SU-DHL-6 (cell line): ENCODE results near the gene TES.

Experiments used
- H2AFZ ChIP-seq: fragments of 200-600 bp; sonication (generic); 2 replicates; pipeline ENCODE4 v1.6.1; 2014; ENCODE audit warnings: low read depth, mild to moderate bottlenecking, moderate library complexity, mixed read lengths, antibody characterized with exemption, low read length; ENCODE audit not compliant: severe bottlenecking
- H3F3A ChIP-seq: fragments of 200-600 bp; shearing (Covaris generic); 2 replicates; pipeline ENCODE4 v1.6.0; 2016; ENCODE audit warnings: antibody characterized with exemption, mild to moderate bottlenecking; ENCODE audit not compliant: insufficient read depth
- H3K27ac ChIP-seq: fragments of 200-600 bp; sonication (generic); 2 replicates; pipeline ENCODE4 v1.5.1; 2016; ENCODE audit warnings: low read depth, mild to moderate bottlenecking, low read length, moderate library complexity, mixed read lengths
- H3K27me3 ChIP-seq: fragments of 200-600 bp; sonication (generic), shearing (Covaris generic); 2 replicates; pipeline ENCODE4 v1.6.0; 2014; ENCODE audit warnings: mild to moderate bottlenecking, low read length
- H3K36me3 ChIP-seq: fragments of 200-600 bp; sonication (generic); 2 replicates; pipeline ENCODE4 v1.6.1; 2014; ENCODE audit warnings: mild to moderate bottlenecking, low read length, mixed read lengths
- H3K4me2 ChIP-seq: fragments of 300-600, 200-600 bp; shearing (Covaris generic), sonication (generic); 2 replicates; pipeline ENCODE4 v1.6.0; 2014; ENCODE audit warnings: low read length, low read depth, mild to moderate bottlenecking; ENCODE audit not compliant: poor library complexity, severe bottlenecking
- H3K4me3 ChIP-seq: fragments of 200-600 bp; sonication (generic); 2 replicates; pipeline ENCODE4 v1.5.1; 2014; ENCODE audit warnings: antibody characterized with exemption, low read length, mild to moderate bottlenecking, mixed read lengths; ENCODE audit not compliant: insufficient read depth, poor library complexity, severe bottlenecking
- H3K79me2 ChIP-seq: fragments of 200-600 bp; sonication (generic); 2 replicates; pipeline ENCODE4 v1.6.1; 2014; ENCODE audit warnings: mild to moderate bottlenecking, low read length, moderate library complexity; ENCODE audit not compliant: insufficient read depth
- H3K9ac ChIP-seq: fragments of 200-600 bp; sonication (generic); 2 replicates; pipeline ENCODE4 v1.7.0; 2014; ENCODE audit warnings: mild to moderate bottlenecking, low read length
- H3K9me2 ChIP-seq: fragments of 200-600 bp; sonication (generic); replicated peaks from 2 replicates; pipeline ENCODE4 v1.6.1; 2014; ENCODE audit warnings: low read length; ENCODE audit not compliant: insufficient read depth
- H3K9me3 ChIP-seq: fragments of 200-600 bp; sonication (generic); 2 replicates; pipeline ENCODE4 v1.6.1; 2014; ENCODE audit warnings: low read length, mixed read lengths; ENCODE audit not compliant: insufficient read depth
- H4K20me1 ChIP-seq: fragments of 200-600 bp; sonication (generic); 2 replicates; pipeline ENCODE4 v1.6.1; 2014; ENCODE audit warnings: low read depth, mild to moderate bottlenecking, antibody characterized with exemption, low read length, moderate library complexity, mixed read lengths
- EZH2phosphoT487 ChIP-seq: fragments of 200-600 bp; sonication (generic), shearing (Covaris generic); conservative IDR thresholded peaks from 2 replicates; pipeline ENCODE4 v1.6.1; 2018; ENCODE audit warnings: mild to moderate bottlenecking, antibody characterized with exemption, low read length, moderate library complexity, mixed read lengths
- TF ChIP-seq, protein P1 (sequence below): fragments of 200-600 bp; sonication (generic); IDR thresholded peaks from one replicate; pipeline ENCODE4 v1.5.1; 2017; ENCODE audit warnings: antibody characterized with exemption, mild to moderate bottlenecking, low read length, moderate library complexity; ENCODE audit not compliant: insufficient read depth, poor library complexity, severe bottlenecking

Gene TES

DNA sequence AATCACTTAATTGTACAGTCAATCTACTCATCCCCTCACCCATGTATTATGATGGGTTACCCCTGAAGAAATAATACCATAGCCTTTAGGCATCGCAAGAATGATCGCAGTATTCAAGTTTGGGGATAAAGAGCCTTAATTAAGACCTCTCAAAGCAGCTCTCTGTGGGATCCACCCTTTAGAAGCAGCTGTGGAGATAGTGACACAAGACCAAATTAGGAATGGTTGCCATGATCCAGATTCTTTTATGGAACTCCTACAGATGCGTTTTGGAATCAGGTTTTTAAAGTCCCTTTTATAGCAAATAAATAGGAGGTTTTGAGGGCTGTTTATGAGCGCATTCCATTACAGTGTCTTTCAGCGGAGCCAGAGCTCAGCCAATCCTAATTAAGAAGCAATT lies 12.2 kb downstream of the TES start:
- Histone ChIP-seq H3K79me2 (peaks cover 82% of the 10 kb centered on the region), H4K20me1 (peaks cover 40% of the 10 kb centered on the region), H3F3A (no peaks in the 10 kb centered on the region)

DNA sequence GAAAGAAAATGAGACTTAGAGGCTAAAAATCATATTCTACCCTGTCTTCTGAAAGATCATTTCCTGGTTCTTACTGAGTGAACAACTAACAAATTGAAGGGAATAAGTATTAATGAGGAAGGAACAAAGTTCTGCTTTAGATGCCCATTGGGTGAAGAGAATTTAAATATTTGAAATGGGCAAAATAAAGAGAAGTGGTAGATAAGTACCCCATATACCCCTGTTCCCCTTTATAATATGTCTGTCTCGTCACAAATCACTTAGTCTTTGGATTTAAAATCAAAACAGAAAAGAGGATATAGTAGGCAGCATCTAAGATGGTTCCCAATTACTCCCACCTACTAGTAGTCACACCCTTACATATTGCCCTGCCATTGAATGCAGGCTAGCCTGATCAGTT lies 13.2 kb downstream of the TES start:
- Histone ChIP-seq H3K4me3 (no peak overlapping the region), H3F3A (no peaks in the 10 kb centered on the region), H3K9me3 (no peaks in the 10 kb centered on the region), H3K27me3 (no peaks in the 10 kb centered on the region), H3K4me2 (no peak overlapping the region), H3K27ac (no peak overlapping the region), H3K36me3 (no peaks in the 10 kb centered on the region), H3K9me2 (no peaks in the 10 kb centered on the region), H2AFZ (no peak overlapping the region), H3K9ac (no peak overlapping the region), H4K20me1 (peaks cover 40% of the 10 kb centered on the region), H3K79me2 (peaks cover 79% of the 10 kb centered on the region)
- TF ChIP-seq, protein P1, sequence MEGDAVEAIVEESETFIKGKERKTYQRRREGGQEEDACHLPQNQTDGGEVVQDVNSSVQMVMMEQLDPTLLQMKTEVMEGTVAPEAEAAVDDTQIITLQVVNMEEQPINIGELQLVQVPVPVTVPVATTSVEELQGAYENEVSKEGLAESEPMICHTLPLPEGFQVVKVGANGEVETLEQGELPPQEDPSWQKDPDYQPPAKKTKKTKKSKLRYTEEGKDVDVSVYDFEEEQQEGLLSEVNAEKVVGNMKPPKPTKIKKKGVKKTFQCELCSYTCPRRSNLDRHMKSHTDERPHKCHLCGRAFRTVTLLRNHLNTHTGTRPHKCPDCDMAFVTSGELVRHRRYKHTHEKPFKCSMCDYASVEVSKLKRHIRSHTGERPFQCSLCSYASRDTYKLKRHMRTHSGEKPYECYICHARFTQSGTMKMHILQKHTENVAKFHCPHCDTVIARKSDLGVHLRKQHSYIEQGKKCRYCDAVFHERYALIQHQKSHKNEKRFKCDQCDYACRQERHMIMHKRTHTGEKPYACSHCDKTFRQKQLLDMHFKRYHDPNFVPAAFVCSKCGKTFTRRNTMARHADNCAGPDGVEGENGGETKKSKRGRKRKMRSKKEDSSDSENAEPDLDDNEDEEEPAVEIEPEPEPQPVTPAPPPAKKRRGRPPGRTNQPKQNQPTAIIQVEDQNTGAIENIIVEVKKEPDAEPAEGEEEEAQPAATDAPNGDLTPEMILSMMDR, result no peak
- no peak for TF ChIP-seq EZH2phosphoT487

More for the DNA sequence above, 12.2 kb downstream of the TES start:
- Histone ChIP-seq H2AFZ (no peak overlapping the region), H3K9me2 (no peaks in the 10 kb centered on the region), H3K4me2 (no peak overlapping the region), H3K9me3 (no peaks in the 10 kb centered on the region), H3K4me3 (no peak overlapping the region), H3K36me3 (no peaks in the 10 kb centered on the region), H3K9ac (no peak overlapping the region), H3K27me3 (no peaks in the 10 kb centered on the region), H3K27ac (no peak overlapping the region)
- no peak for TF ChIP-seq EZH2phosphoT487
- TF ChIP-seq, protein P1, result no peak

DNA sequence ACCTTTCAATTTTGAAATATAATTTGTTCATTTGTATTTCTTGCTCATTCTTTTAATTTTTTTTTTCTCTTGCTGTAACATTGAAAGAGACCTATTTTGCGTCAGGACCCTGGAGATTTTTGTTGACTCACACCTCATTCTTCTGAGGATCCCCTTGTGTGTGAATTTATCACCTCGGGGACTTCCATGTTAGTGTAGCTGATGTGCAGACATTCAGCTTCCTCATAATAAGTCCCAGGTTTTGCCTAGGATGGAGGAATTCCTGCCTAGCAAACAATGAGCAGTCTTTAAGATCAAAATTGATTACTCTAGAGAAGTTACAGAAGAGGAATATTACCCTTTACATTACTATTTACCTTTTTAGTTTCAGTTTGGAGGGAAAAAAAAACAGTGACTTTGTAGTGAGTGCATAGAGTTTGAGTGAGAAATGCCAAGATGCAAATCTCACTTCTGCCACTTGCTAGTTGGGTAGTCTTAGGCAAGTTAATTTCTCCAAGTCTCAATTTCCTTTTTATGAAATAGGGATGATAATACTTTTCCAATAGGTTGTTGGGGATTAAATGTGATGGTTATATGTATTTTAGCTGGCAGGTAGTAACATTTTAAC lies 14.3 kb downstream of the TES start:
- Histone ChIP-seq H3K9me2 (no peaks in the 10 kb centered on the region), H3K27ac (no peak overlapping the region), H3K9ac (no peak overlapping the region), H3K9me3 (no peaks in the 10 kb centered on the region), H2AFZ (no peak overlapping the region), H3F3A (no peaks in the 10 kb centered on the region), H4K20me1 (peaks cover 34% of the 10 kb centered on the region), H3K79me2 (peaks cover 76% of the 10 kb centered on the region), H3K4me3 (no peak overlapping the region), H3K4me2 (no peak overlapping the region), H3K36me3 (no peaks in the 10 kb centered on the region), H3K27me3 (no peaks in the 10 kb centered on the region)
- no peak for TF ChIP-seq EZH2phosphoT487
- TF ChIP-seq, protein P1, result no peak
